Measurements from ENCODE around the gene ALDH6A1.
A peak's percentile ranks its signal among the peaks of the same experiment; 100 is the strongest.

Gene ALDH6A1

DNA sequence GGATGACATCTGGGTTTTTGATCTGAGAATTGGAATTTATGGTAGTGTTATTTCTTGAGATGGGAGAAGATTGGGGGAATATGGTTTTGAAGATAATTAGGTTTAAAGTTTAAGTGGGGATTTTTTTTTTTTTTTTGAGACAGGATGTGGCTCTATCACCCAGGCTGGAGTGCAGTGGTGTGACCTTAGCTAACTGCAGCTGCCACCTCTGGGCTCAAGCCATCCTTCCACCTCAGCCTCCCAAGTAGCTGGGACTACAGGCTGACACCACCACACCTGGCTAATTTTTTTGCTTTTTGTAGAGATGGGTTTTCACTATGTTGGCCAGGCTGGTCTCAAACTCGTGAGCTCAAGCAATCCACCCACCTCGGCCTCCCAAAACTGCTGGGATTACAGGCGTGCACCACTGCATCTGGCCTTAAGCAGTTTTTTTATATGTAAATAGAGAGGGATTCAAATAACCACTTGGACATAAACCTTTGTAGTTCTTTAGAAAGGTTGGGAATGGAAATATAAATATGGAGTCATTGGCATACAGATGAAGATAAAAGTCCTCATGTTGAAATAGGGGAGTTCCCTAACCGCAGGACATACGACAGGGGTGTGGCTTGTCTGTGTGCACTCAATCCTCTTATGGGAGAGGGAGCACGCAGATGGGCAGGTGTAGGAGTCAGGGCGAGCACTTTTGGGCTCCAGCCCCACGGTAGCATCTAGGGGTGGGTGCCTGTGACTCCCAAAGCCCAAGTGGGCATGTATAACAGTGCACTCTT lies 5.2 kb upstream of the ALDH6A1 start:
- H3K4me3 ChIP-seq (ENCODE audit: low read depth, low read length): no peak overlapping the region
- TF ChIP-seq, protein P1, sequence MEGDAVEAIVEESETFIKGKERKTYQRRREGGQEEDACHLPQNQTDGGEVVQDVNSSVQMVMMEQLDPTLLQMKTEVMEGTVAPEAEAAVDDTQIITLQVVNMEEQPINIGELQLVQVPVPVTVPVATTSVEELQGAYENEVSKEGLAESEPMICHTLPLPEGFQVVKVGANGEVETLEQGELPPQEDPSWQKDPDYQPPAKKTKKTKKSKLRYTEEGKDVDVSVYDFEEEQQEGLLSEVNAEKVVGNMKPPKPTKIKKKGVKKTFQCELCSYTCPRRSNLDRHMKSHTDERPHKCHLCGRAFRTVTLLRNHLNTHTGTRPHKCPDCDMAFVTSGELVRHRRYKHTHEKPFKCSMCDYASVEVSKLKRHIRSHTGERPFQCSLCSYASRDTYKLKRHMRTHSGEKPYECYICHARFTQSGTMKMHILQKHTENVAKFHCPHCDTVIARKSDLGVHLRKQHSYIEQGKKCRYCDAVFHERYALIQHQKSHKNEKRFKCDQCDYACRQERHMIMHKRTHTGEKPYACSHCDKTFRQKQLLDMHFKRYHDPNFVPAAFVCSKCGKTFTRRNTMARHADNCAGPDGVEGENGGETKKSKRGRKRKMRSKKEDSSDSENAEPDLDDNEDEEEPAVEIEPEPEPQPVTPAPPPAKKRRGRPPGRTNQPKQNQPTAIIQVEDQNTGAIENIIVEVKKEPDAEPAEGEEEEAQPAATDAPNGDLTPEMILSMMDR (IDR thresholded peaks at IDR 0.05; ENCODE audit: low read depth, low read length): no peak

DNA sequence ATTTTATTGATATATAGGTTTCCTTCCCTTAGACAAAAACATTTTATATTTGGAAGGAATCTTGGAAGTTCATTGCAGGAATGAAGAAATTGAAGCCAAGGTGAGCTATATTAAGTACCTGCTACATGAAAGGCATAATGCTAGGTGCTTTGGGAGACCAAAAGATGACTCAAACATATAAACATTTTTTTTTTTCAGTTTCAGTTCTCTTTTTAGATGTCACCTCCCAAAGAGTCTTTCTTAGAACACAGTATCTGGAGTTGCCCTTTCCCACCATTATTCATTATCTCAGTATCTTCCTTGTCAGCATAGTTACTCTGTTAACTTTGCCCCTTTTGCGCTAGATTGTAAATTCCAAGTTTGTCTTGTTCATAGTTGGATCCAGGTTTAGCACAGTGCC lies 1.6 kb upstream of the ALDH6A1 start:
- H3K4me3 ChIP-seq (ENCODE audit: low read depth, low read length): peak overlapping the region; percentile 81
- TF ChIP-seq, protein P1 (IDR thresholded peaks at IDR 0.05; ENCODE audit: low read depth, low read length): no peak

DNA sequence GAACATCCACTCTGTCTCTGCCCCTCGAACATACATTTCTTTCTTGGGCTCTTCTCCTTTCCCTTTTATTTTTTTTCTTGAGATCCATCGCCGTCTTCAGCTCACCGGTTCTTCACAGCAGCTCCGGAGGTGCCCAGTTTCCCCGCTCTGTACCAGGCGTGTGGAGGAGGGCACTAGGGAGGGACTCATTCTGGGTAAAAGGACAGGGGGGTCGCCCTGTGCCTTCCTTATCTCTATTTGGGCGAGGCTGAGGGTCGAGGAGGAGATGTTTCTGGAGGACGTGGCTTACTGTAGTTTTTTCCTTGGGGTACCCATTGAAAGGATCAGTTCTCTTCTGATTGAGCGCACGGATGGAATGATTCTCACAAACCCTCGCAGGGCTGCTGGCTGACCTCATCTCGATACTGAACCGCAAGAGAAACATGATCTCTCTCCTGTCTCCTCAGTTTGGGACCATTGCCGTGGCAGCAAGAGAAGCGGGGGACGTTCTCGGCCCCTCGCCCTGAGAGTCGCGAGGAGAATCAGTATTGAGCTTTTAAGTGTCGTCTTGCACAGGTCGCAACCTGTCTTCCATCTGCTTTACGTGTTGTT lies 889 bp upstream of the ALDH6A1 start:
- peak overlapping the region; percentile 81 for H3K4me3 ChIP-seq (ENCODE audit: low read depth, low read length)
- TF ChIP-seq, protein P1 (IDR thresholded peaks at IDR 0.05; ENCODE audit: low read depth, low read length): no peak

DNA sequence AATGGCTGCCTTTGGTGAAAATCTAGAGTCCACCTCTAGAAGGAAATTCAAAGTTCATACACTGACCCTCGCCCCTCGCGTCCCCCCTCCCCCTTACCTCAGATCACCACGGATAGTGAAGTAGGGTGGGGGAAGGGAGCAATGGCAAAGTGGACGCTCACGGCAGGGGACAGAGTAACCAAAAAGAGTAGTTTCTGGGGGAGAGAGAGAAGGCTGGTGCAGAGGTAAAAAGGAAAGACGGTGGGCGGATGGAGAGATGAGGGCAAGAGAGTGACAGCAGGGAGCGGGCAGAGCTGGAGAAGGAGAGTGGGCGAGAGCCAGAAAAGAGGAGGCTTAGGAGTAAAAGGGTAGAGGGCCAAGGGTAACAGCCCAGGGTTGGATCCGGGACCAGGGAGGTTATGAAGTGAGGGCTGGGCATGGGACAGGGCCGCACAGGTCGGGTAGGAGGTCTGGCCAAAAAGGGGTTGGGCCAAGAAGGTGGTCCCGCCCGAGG lies 423 bp downstream of the ALDH6A1 start:
- H3K4me3 ChIP-seq (ENCODE audit: low read depth, low read length): peak overlapping the region; percentile 91

DNA sequence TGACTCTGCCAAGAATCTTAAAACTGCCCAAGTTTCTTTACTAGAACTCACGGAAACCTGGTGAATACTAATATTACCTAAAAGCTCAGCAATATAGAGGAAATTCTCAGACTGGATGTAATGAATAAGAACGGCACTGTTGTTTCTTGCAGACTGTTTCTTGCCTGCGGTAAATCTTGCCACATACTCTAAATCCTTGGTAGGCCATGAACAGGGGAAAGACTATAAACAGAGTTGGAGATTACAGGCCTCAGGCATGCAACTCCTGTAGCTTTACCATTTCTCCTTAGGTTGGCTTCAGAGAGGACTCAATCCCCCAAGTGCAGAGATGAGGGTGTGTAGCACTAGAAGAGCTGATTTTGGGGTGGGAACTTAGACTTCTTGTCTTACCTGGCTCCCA lies 1.1 kb downstream of the ALDH6A1 start:
- TF ChIP-seq, protein P1 (IDR thresholded peaks at IDR 0.05; ENCODE audit: low read depth, low read length): no peak
- peak overlapping the region; percentile 91 for H3K4me3 ChIP-seq (ENCODE audit: low read depth, low read length)

More for the DNA sequence above, 423 bp downstream of the ALDH6A1 start:
- TF ChIP-seq, protein P1 (IDR thresholded peaks at IDR 0.05; ENCODE audit: low read depth, low read length): no peak

DNA sequence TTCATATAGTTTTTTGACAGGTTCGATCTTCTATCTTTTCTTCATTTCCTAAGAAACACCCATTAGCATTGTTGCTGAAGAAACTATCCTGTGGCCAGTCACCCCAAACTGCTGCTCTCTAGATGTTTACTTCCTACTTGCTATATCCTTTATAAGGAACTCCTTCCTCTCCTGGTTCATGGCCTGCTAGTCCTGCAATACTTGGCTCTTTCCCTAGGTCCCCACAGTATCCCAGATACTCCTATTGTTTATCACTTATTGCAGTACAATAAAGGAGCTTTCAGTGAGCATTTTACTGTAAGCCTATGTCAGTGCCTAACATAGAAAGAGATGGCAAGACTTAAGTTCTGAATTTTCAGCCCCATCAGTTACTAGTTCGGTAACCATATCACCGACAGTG lies 2.8 kb downstream of the ALDH6A1 start:
- no peak overlapping the region for H3K4me3 ChIP-seq (ENCODE audit: low read depth, low read length)

More for the DNA sequence above, 2.8 kb downstream of the ALDH6A1 start:
- TF ChIP-seq, protein P1 (IDR thresholded peaks at IDR 0.05; ENCODE audit: low read depth, low read length): no peak
